Smooth muscle cell of the brain vasculature (primary cell): ENCODE measurements around the gene CAVIN2.

Source experiments
- DNase-seq: peaks from one replicate; pipeline ENCODE4 v3.0.0-alpha.2; 2012; ENCODE audit warnings: low read depth, low spot score

CAVIN2 gene

DNA sequence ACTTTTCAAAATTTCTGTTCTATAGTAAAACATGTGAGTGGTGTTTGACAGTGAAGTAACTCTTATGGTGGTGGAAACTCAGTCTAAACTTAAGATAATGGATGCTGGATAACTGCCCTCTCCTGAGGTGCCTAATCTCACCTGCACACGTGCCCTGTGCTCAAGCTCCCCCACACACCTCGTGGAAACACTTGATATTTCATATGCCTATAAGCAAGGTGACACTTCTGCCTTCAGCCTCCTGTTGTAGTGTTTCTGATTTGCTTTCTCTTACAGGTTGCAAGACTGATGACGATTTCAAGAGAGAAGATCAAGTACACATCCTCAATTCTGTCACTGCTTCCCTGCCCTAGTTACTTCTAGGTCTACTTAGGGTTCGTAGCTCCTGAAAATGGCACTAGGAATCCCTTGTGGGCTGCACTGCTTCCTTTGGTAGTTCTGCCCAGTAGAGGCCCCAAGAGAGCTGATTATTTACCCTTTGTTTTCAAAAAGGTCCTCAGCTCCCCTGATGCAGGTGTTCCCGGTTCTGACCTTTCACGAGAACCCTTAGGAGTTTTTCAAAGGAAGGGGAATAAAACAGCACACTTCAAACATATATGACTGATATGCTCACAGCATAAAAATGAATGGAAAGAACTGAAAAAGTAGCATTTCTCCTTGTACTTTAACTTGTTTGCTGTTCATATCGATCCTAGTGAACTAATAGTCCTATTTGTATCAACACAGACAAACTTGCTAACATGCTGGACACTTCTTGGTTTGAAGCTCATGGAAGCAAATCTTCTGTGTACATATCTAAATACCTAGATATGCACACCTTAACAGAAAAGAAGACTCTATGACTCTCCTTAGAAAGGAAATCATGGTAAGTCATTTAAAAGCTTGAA, 6.7 kb downstream of the CAVIN2 start:
- DNase-seq: no peak

GRCh38 chr2:191838526-191838925, 8.4 kb downstream of the CAVIN2 start:
- DNase-seq: no peak

- no peak for DNase-seq
These were observed 9.8 kb downstream of the CAVIN2 start for GRCh38 chr2:191836853-191837769.

DNA sequence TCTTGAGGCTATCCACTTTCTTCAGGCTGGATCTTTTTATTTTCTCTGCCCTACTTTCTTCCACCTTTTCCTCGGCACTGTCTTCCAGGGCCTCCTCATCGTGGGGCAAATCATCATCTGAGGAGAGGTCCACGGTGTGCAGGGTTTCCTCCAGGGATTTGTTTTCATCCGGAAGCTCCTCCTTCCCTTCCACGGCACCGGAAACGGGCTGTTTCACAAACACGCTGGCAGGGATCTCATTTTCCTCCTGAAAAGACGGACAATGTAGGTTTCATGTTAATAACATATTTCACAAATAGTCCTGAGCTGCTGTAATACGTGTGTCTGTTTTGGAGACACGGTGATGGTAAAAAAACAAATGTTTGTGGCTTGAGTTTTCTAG, 10.4 kb downstream of the CAVIN2 start:
- no peak for DNase-seq

DNA sequence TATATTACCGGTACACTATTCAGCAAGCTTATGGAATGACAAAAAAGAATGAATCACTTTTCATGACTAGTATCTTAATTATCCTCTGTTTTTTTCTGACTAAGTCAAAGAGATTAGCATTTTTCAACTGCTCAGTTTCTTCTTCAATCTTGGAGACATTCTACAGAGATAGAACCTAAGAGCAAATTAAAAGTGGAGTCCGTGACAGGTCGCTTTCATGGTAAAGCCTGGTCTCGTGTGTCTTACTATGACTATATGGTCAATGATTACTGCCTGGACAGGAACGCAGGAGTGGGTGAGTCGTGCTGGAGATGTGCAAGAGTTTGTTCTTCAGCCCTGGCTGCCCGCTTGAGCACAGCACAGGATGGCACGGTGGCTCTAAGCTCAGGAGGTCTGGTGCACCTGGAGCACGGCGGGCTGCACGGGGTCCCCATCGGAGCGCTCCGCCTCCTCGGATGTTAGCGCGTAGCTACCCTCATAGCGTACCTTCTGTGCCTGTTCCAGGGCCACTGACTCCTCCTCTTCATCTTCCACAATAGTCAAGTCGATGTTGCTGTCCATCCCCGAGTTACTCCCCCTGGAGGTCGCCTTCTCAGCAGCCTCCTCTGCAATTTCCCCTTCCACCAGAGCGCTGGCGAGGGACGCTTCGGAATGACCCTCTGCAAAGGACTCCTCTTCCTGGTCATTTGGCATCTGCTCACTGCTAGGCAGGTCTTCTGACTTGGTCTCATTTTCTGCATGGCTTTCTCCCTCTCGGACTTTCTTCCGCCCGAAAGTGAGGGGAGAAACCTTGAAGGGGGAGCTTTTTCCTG, 11.1 kb downstream of the CAVIN2 start:
- DNase-seq: no peak

- no peak for DNase-seq
These were observed 11.8 kb downstream of the CAVIN2 start for GRCh38 chr2:191835100-191835499.

GRCh38 chr2:191833356-191833755, 13.5 kb downstream of the CAVIN2 start:
- DNase-seq: no peak

DNA sequence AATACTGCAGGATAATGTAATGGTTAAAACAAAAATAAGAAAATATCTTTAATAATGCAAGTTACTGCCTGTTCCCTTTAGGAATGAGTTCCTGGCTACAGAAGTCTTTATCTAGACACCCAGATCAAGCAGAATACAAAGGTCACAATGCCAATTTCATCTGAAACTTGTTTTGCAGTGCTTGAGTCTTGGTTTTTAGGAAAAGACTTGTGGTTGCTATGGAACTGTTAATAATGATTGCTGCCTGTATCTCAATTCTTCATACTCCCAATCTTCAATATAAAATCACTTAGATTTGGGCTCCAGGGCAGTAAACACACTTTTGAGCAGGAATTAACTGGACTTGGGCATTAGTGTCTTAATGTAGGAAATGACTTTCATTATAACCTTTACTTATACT, 14.2 kb downstream of the CAVIN2 start:
- no peak for DNase-seq

- DNase-seq: peak; percentile 37
These were observed 15.4 kb downstream of the CAVIN2 start for GRCh38 chr2:191831410-191831994.

GRCh38 chr2:191824398-191824797, 22.5 kb downstream of the CAVIN2 start:
- no peak for DNase-seq

DNA sequence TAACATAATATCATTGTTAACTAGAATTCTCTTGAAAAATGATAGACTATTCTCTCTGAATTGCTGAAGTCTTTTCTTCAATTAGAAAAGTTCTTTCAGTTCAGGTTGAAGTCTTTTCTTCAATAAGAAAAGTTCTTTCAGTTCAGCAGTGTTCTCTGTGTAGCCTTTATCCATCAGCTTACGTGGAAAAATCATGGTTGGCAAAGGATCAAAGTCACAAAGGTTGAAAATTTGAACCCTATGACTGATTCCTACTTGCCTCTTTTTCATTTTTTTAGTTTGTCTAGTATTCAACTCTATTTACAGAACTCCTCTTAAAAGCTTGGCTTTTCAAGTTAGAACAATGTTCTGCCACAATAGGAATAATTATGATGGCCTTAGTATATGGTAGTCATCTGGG, 25.8 kb downstream of the CAVIN2 start:
- DNase-seq: no peak

GRCh38 chr2:191818725-191819350, 28.1 kb downstream of the CAVIN2 start:
- no peak for DNase-seq

DNA sequence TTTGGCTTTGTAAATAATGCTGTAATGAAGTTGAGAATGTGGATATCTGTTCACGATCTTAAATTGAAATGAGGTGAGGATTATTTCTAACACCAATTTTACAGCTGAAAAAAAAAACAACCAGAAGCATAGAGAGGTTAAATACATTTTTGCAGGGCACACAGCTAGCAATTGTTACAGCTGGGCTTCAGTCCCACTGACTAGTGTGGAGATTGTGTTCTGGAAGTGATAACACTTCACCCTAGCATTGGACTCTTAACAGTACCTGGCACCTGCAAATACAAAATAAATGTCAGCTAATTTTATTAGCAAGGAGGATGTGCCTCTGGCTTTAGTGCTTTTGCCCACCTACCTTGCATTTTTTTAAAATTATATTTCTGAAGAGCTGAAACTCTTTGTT, 28.8 kb downstream of the CAVIN2 start:
- no peak for DNase-seq

GRCh38 chr2:191815010-191815409, 31.9 kb downstream of the CAVIN2 start:
- no peak for DNase-seq

- no peak for DNase-seq
These were observed 32.9 kb downstream of the CAVIN2 start for GRCh38 chr2:191813943-191814342.

- DNase-seq: peak; percentile 63
These were observed 34.9 kb downstream of the CAVIN2 start for GRCh38 chr2:191811807-191812602.

DNA sequence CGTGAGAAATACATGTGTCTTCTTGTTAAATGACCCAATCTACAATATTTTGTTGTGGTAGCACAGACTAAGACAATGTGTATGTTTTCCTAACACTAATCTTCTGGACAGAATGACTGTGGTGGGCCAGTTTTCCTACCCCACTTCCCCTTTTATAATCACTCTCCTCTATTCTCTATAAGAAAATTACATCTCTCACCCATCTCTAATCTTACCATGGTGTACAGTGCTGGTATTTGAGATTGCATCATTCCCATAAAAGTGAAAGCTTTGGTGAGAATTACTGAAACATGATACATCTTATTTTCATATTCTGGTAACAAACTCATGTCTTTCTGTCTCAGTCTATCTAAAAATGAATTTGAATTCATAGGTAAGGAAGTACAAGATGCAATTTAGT, 40.5 kb downstream of the CAVIN2 start:
- no peak for DNase-seq

GRCh38 chr2:191804766-191805165, 42.1 kb downstream of the CAVIN2 start:
- DNase-seq: no peak

GRCh38 chr2:191803007-191803406, 43.9 kb downstream of the CAVIN2 start:
- no peak for DNase-seq

DNA sequence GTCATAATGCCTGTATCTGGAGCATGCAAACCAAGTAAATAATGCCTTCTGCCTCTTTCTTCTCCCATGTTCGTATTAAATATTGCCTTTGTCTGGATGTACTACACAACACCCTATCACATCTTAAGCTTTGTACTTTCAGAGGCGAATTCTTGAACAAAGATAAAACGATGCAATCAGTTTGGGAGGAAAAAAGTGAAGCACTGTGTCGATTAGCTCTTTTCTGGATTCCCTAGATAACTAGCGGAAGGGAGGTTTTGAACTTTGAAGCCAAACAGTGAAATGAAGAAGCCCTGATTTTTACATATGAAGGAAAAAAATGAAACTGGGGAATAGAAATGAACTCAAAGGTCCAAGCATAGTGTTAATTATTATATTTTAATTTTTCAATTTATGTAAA, 44.7 kb downstream of the CAVIN2 start:
- no peak for DNase-seq
